ENCODE results near the gene BRINP3. TPM values are rescaled to one million over a fixed set of nuclear protein-coding genes. Genes with fewer than 3 reads are reported as not detected.

The BRINP3 gene
- total RNA-seq, 2 experiments from 2014 or later: not detected

DNA sequence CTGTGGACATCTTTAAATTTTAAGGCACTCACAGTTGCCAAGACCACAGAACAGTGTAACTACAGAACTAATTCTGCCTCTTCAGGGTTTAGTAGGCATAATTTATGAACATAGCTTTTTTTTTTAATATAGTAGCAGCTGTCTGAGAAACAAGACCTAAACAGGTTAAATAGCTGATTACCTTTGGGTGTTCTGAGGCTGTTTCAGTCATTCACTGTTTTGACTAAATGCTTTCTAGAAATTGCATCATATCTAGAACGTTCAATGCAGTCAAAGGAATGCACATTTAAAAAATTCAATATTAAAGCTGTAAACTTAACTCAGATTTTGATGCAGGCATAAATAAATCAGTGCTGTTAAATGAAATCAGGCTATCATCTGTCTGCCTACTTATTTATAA, 101.6 kb downstream of the BRINP3 start:
- Histone ChIP-seq H4K20me1 (ENCODE audit: insufficient read depth, low read length) (no peaks in the 10 kb centered on the region), H3K9me2 (ENCODE audit: insufficient read depth, low read length) (no peaks in the 10 kb centered on the region), H3K27ac (ENCODE audit: low read depth, low read length, poor library complexity, severe bottlenecking) (no peak overlapping the region), H3K79me2 (ENCODE audit: insufficient read depth, low read depth, low read length) (no peaks in the 10 kb centered on the region), H3K4me3 (ENCODE audit: low read depth, low read length, poor library complexity, severe bottlenecking) (no peak overlapping the region), H3K4me2 (ENCODE audit: low read length) (no peak overlapping the region), H3K36me3 (ENCODE audit: insufficient read depth, low read length) (no peaks in the 10 kb centered on the region), H3K4me1 (ENCODE audit: insufficient read depth, low read length, poor library complexity, severe bottlenecking) (peaks cover 25% of the 10 kb centered on the region), H2AFZ (ENCODE audit: low read length) (no peak overlapping the region), H3K9me3 (ENCODE audit: low read length) (no peaks in the 10 kb centered on the region)
- POLR2A ChIA-PET: interaction anchor here (0.6 to 0.7 kb wide), 3 partner anchors 10 to 220 kb away, joined by 3 to 4 read pairs (median 3); no protein-coding TSS in a partner anchor
- CTCF ChIA-PET (ENCODE audit: unreplicated experiment): no interaction called here
- BruUV-seq (replicated peaks): no TSS peak
- no peak for TF ChIP-seq EZH2phosphoT487 (IDR thresholded peaks at IDR 0.05; ENCODE audit: borderline replicate concordance, low read depth, low read length)
- TF ChIP-seq, protein P1, sequence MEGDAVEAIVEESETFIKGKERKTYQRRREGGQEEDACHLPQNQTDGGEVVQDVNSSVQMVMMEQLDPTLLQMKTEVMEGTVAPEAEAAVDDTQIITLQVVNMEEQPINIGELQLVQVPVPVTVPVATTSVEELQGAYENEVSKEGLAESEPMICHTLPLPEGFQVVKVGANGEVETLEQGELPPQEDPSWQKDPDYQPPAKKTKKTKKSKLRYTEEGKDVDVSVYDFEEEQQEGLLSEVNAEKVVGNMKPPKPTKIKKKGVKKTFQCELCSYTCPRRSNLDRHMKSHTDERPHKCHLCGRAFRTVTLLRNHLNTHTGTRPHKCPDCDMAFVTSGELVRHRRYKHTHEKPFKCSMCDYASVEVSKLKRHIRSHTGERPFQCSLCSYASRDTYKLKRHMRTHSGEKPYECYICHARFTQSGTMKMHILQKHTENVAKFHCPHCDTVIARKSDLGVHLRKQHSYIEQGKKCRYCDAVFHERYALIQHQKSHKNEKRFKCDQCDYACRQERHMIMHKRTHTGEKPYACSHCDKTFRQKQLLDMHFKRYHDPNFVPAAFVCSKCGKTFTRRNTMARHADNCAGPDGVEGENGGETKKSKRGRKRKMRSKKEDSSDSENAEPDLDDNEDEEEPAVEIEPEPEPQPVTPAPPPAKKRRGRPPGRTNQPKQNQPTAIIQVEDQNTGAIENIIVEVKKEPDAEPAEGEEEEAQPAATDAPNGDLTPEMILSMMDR (conservative IDR thresholded peaks at IDR 0.05; ENCODE audit: low read length): no peak
- intact Hi-C loops (cut with micrococcal nuclease; ENCODE audit: unreplicated experiment): no loop called here
- no peak for DNase-seq (ENCODE audit: low spot score)

DNA sequence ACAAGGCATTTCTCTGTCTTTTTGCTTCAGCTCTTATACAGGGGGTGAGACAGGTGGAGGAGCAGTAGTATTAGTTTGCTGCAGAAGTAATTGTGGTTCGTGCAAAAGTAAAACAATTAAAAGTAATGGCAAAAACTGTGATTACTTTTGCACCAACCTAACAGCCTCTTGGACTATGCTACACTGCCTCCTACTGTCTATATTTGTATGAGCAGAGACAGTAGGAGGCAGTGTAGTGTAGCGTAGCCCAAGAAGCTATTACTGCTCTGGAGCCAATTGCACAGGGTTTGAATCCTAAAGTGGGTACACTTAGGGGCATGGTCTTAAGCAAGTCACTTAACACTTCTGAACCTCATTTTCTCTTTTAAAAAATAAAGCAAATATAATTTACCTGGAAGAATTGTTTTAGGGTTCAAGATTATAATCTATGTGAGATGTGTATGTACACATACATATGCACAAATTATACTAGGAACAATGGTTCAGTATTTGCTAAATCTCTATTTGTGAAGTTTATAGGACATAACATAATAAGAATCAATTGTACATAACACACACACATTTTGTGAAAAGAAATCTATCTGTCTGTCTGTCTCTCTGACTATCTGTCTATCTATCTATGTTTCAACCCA, 103.8 kb downstream of the BRINP3 start:
- Histone ChIP-seq H3K9me3 (ENCODE audit: low read length) (no peaks in the 10 kb centered on the region), H3K27ac (ENCODE audit: low read depth, low read length, poor library complexity, severe bottlenecking) (no peak overlapping the region), H3K4me3 (ENCODE audit: low read depth, low read length, poor library complexity, severe bottlenecking) (no peak overlapping the region), H3K36me3 (ENCODE audit: insufficient read depth, low read length) (no peaks in the 10 kb centered on the region), H3K4me1 (ENCODE audit: insufficient read depth, low read length, poor library complexity, severe bottlenecking) (peaks cover 25% of the 10 kb centered on the region), H3K79me2 (ENCODE audit: insufficient read depth, low read depth, low read length) (no peaks in the 10 kb centered on the region), H3K9me2 (ENCODE audit: insufficient read depth, low read length) (no peaks in the 10 kb centered on the region), H3K4me2 (ENCODE audit: low read length) (no peak overlapping the region), H2AFZ (ENCODE audit: low read length) (no peak overlapping the region), H4K20me1 (ENCODE audit: insufficient read depth, low read length) (no peaks in the 10 kb centered on the region)
- CTCF ChIA-PET (ENCODE audit: unreplicated experiment): interaction anchor here (0.6 kb wide), 1 partner anchor 475 kb away, joined by 3 read pairs; no protein-coding TSS in a partner anchor
- DNase-seq (ENCODE audit: low spot score): peak; percentile 43
- intact Hi-C loops (cut with micrococcal nuclease; ENCODE audit: unreplicated experiment): no loop called here
- TF ChIP-seq EZH2phosphoT487 (IDR thresholded peaks at IDR 0.05; ENCODE audit: borderline replicate concordance, low read depth, low read length): no peak
- TF ChIP-seq, protein P1 (conservative IDR thresholded peaks at IDR 0.05; ENCODE audit: low read length): peak; percentile 76
- BruUV-seq (replicated peaks): no TSS peak
- POLR2A ChIA-PET: interaction anchor here (0.6 kb wide), 1 partner anchor 1452 kb away, joined by 3 read pairs; no protein-coding TSS in a partner anchor

DNA sequence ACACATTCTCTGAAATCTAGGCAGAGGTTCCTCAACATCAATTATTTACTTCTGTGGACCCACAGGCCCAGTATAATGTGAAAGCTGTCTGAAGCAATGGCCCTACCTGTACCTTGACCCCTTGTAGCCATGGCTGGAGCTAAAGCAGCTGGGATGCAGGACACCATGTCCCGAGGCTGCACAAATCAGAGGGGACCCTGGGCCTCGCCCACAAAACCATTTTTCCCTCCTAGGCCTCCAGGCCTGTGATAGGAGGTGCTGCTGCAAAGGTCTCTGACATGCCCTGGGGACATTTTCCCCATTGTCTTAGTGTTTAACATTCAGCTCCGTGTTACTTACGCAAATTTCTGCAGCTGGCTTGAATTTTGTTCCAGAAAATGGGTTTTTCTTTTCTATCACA, 110.5 kb downstream of the BRINP3 start:
- H3K9me2 ChIP-seq (ENCODE audit: insufficient read depth, low read length): no peaks in the 10 kb centered on the region
- no peak overlapping the region for H3K4me3 ChIP-seq (ENCODE audit: low read depth, low read length, poor library complexity, severe bottlenecking)
- no peaks in the 10 kb centered on the region for H4K20me1 ChIP-seq (ENCODE audit: insufficient read depth, low read length)
- BruUV-seq (replicated peaks): no TSS peak
- H3K27ac ChIP-seq (ENCODE audit: low read depth, low read length, poor library complexity, severe bottlenecking): no peak overlapping the region
- no peak overlapping the region for H2AFZ ChIP-seq (ENCODE audit: low read length)
- no peak for DNase-seq (ENCODE audit: low spot score)
- H3K36me3 ChIP-seq (ENCODE audit: insufficient read depth, low read length): no peaks in the 10 kb centered on the region
- intact Hi-C loops (cut with micrococcal nuclease; ENCODE audit: unreplicated experiment): no loop called here
- TF ChIP-seq, protein P1 (conservative IDR thresholded peaks at IDR 0.05; ENCODE audit: low read length): no peak
- TF ChIP-seq EZH2phosphoT487 (IDR thresholded peaks at IDR 0.05; ENCODE audit: borderline replicate concordance, low read depth, low read length): no peak
- ChIA-PET POLR2A (no interaction called here), CTCF (ENCODE audit: unreplicated experiment) (no interaction called here)
- no peaks in the 10 kb centered on the region for H3K4me1 ChIP-seq (ENCODE audit: insufficient read depth, low read length, poor library complexity, severe bottlenecking)
- no peaks in the 10 kb centered on the region for H3K79me2 ChIP-seq (ENCODE audit: insufficient read depth, low read depth, low read length)
- no peak overlapping the region for H3K4me2 ChIP-seq (ENCODE audit: low read length)
- no peaks in the 10 kb centered on the region for H3K9me3 ChIP-seq (ENCODE audit: low read length)

Measured in OCI-LY7 (cell line).